HepG2 (cell line): Measurements from ENCODE around the gene DLG2. TPM values are rescaled to one million over a fixed set of nuclear protein-coding genes. Genes with fewer than 3 reads are reported as not detected.

Experiments used
- ATAC-seq: fragments of 200-7000 bp; cut with Tn5 transposase; 3 replicates; pipeline ENCODE4 v1.9.1; 2020; ENCODE audit warnings: mild to moderate bottlenecking, moderate library complexity
- BruUV-seq: library from RNA; stranded (reverse); fragments of 400-500 nt; replicated peaks from 2 replicates; lab custom pipeline; 2021; lab: Mats Ljungman, UMichigan
- CTCF ChIA-PET: fragments of 300-600 bp; formaldehyde crosslinking; extraction: SDS; loops from one replicate; lab custom pipeline; 2021; ENCODE audit warnings: low total read pairs, inconsistent platforms, low intra/inter-chr PET ratio; lab: Yijun Ruan, JAX
- POLR2A ChIA-PET: fragments of 350-600 bp; sonication (Branson Sonifier 250); formaldehyde crosslinking; loops from one replicate; lab custom pipeline; 2020; ENCODE audit warnings: antibody characterized with exemption, inconsistent platforms; lab: Yijun Ruan, JAX
- DNase-seq: peaks from one replicate; pipeline ENCODE4 v3.0.0-alpha.2; 2015; ENCODE audit warnings: low spot score
- FAIRE-seq: peaks from 3 replicates; lab custom pipeline; 2011; peaks lifted over from hg19 to GRCh38; lab: Jason Lieb, UNC
- H2AFZ ChIP-seq: one replicate; pipeline ENCODE4 v1.6.1; 2011; ENCODE audit warnings: low read length, inconsistent platforms
- H3K27ac ChIP-seq: fragments of 300-600 bp; 3 replicates; pipeline ENCODE4 v1.8.0; 2011; ENCODE audit warnings: mixed run types, mild to moderate bottlenecking, mixed read lengths, low read length, inconsistent platforms; ENCODE audit not compliant: insufficient read depth; ENCODE audit errors: extremely low read length
- H3K27me3 ChIP-seq, 2 experiments: fragments of 200-600 bp in 1 of 2; 2 replicates in 1 of 2; 3 replicates in 1 of 2; pipeline versions ENCODE4 v1.6.0 to v1.8.0; 2011; ENCODE audit warnings: low read length in 2 of 2, mild to moderate bottlenecking in 2 of 2, moderate library complexity in 2 of 2, inconsistent platforms in 1 of 2; ENCODE audit not compliant: insufficient read depth in 2 of 2, control insufficient read depth in 1 of 2
- H3K36me3 ChIP-seq, 2 experiments: fragments of 200-600 bp in 1 of 2; replicated peaks in 1 of 2; 2 replicates in 1 of 2; 3 replicates in 1 of 2; pipeline versions ENCODE4 v1.5.1 to v1.8.0; 2011; ENCODE audit warnings: low read length in 2 of 2, inconsistent platforms in 1 of 2; ENCODE audit not compliant: insufficient read depth in 2 of 2, control insufficient read depth in 1 of 2
- H3K4me1 ChIP-seq: 2 replicates; pipeline ENCODE4 v1.5.1; 2012; ENCODE audit warnings: low read length, inconsistent platforms; ENCODE audit not compliant: insufficient read depth
- H3K4me2 ChIP-seq: 2 replicates; pipeline ENCODE4 v1.6.0; 2011; ENCODE audit warnings: low read depth, low read length, inconsistent platforms
- H3K4me3 ChIP-seq, 3 experiments: fragments of 200-600 bp in 1 of 3; sonication (generic), shearing (Covaris generic) in 1 of 3; replicated peaks in 1 of 3; 2 replicates each; pipeline ENCODE4 v1.5.1; 2011 to 2016; ENCODE audit warnings: low read length in 3 of 3, inconsistent platforms in 2 of 3, low read depth in 2 of 3, mild to moderate bottlenecking in 2 of 3, control low read depth in 1 of 3, mixed read lengths in 1 of 3; ENCODE audit not compliant: insufficient read depth in 1 of 3
- H3K79me2 ChIP-seq: one replicate; pipeline ENCODE4 v1.6.1; 2011; ENCODE audit warnings: low read length, inconsistent platforms; ENCODE audit not compliant: insufficient read depth
- H3K9ac ChIP-seq: 2 replicates; pipeline ENCODE4 v1.6.0; 2011; ENCODE audit warnings: mild to moderate bottlenecking, low read depth, low read length, inconsistent platforms; ENCODE audit not compliant: insufficient read depth
- H3K9me3 ChIP-seq: 2 replicates; pipeline ENCODE4 v1.5.1; 2012; ENCODE audit warnings: mild to moderate bottlenecking, low read length
- H4K20me1 ChIP-seq: 2 replicates; pipeline ENCODE4 v1.6.0; 2011; ENCODE audit warnings: inconsistent platforms, mild to moderate bottlenecking, low read length, moderate library complexity; ENCODE audit not compliant: insufficient read depth
- ELF4 ChIP-seq: sonication (generic); formaldehyde crosslinking; IDR thresholded peaks from 2 replicates; pipeline ENCODE4 v1.5.0; 2020; ENCODE audit warnings: missing genetic modification reagents, mild to moderate bottlenecking, moderate library complexity, borderline replicate concordance
- HNRNPL ChIP-seq: fragments of 200-400 bp; formaldehyde crosslinking; IDR thresholded peaks from 2 replicates; pipeline ENCODE4 v1.6.1; 2017; ENCODE audit warnings: mild to moderate bottlenecking, low read depth, low read length
- NFE2L2 ChIP-seq: fragments of 150-350 bp; IDR thresholded peaks from 2 replicates; pipeline ENCODE4 v1.6.1; 2014; ENCODE audit warnings: low read length
- NKX3-1 ChIP-seq: sonication (generic); formaldehyde crosslinking; IDR thresholded peaks from 2 replicates; pipeline ENCODE4 v1.5.0; 2020; ENCODE audit warnings: missing genetic modification reagents
- ZKSCAN8 ChIP-seq: IDR thresholded peaks from 2 replicates; pipeline ENCODE4 v1.6.1; 2016; ENCODE audit warnings: borderline replicate concordance, missing genetic modification reagents, missing compliant biosample characterization
- ZNF567 ChIP-seq: sonication (generic); formaldehyde crosslinking; IDR thresholded peaks from 2 replicates; pipeline ENCODE4 v1.8.1; 2023; ENCODE audit warnings: mild to moderate bottlenecking, missing genetic modification reagents, borderline replicate concordance
- ZNF660 ChIP-seq: sonication (generic); formaldehyde crosslinking; IDR thresholded peaks from 2 replicates; pipeline ENCODE4 v1.5.1; 2020; ENCODE audit warnings: mild to moderate bottlenecking, low read depth, missing genetic modification reagents, borderline replicate concordance
- ZNF768 ChIP-seq: sonication (generic); formaldehyde crosslinking; IDR thresholded peaks from 2 replicates; pipeline ENCODE4 v1.4.0; 2020; ENCODE audit warnings: missing genetic modification reagents
- ZNF775 ChIP-seq: sonication (generic); formaldehyde crosslinking; IDR thresholded peaks from 2 replicates; pipeline ENCODE4 v1.4.0; 2020; ENCODE audit warnings: missing genetic modification reagents, mild to moderate bottlenecking, moderate library complexity, borderline replicate concordance
- WGBS: methylation state at CpG from one replicate; pipeline ENCODE4 v1.1.6; 2017; ENCODE audit warnings: low lambda C conversion rate; 5-methylcytosine and 5-hydroxymethylcytosine counted together
- in situ Hi-C: cut with HindIII; loops from 2 replicates; pipeline ENCODE4 v1.10.0; 2017; ENCODE audit warnings: low pct_unique_long_range_greater_than_20kb; ENCODE audit not compliant: extremely low pct_ligation_motif_present
- intact Hi-C: fragments of 100-400 bp; cut with micrococcal nuclease; formaldehyde crosslinking; loops from one replicate; pipeline ENCODE4 v1.10.0; 2022; ENCODE audit not compliant: unreplicated experiment
- polyA plus RNA-seq, 8 experiments: library from polyadenylated mRNA; depleted of rRNA in 3 of 8; stranded (reverse) in 7 of 8; unstranded in 1 of 8; fragments of >200 nt; fragmentation: Illumina TruSeq in 4 of 8; extraction: Trizol in 4 of 8; gene quantifications; 2 replicates each; pipeline versions ENCODE4 v1.2.1 to v1.2.3, GENCODE V29; 2011 to 2016; ENCODE audit warnings: low read depth in 4 of 8, missing spikeins in 1 of 8, mixed read lengths in 1 of 8; ENCODE audit not compliant: insufficient read depth in 1 of 8
- total RNA-seq, 5 experiments: library from RNA; depleted of rRNA; stranded (reverse); fragments of >200 nt; fragmentation: Illumina TruSeq; extraction: Trizol; gene quantifications; 2 replicates each; pipeline ENCODE4 v1.2.3, GENCODE V29; 2016; ENCODE audit warnings: low read depth in 1 of 5
- TF ChIP-seq, protein P1 (sequence below): sonication (generic); formaldehyde crosslinking; IDR thresholded peaks from 2 replicates; pipeline ENCODE4 v1.5.1; 2020; ENCODE audit warnings: mild to moderate bottlenecking, moderate library complexity, missing genetic modification reagents
- TF ChIP-seq, protein P2 (sequence below): sonication (generic); formaldehyde crosslinking; IDR thresholded peaks from 2 replicates; pipeline ENCODE4 v1.5.0; 2020; ENCODE audit warnings: mild to moderate bottlenecking, missing genetic modification reagents
- TF ChIP-seq, protein P3 (sequence below), 2 experiments: sonication (generic) in 1 of 2; formaldehyde crosslinking in 1 of 2; IDR thresholded peaks; 2 replicates each; pipeline versions ENCODE4 v1.4.0 to v1.6.1; 2018 to 2020; ENCODE audit warnings: missing genetic modification reagents in 2 of 2, borderline replicate concordance in 1 of 2, low read depth in 1 of 2, mild to moderate bottlenecking in 1 of 2, missing biosample characterization in 1 of 2
- TF ChIP-seq, protein P4 (sequence below): sonication (generic); formaldehyde crosslinking; IDR thresholded peaks from 2 replicates; pipeline ENCODE4 v1.8.0; 2022; ENCODE audit warnings: mild to moderate bottlenecking, missing genetic modification reagents
- TF ChIP-seq, protein P5 (sequence below): sonication (generic); formaldehyde crosslinking; conservative IDR thresholded peaks from 2 replicates; pipeline ENCODE4 v1.4.0; 2020; ENCODE audit warnings: missing genetic modification reagents
- TF ChIP-seq, protein P6 (sequence below): sonication (generic); formaldehyde crosslinking; IDR thresholded peaks from 2 replicates; pipeline ENCODE4 v1.4.0; 2020; ENCODE audit warnings: mild to moderate bottlenecking, missing genetic modification reagents

Gene DLG2
- total and polyA plus RNA-seq, 2 of the 13 experiments (the other 11 are each of a cell fraction or from before 2014, with no cell fraction given) = 0.46 to 1.0 TPM

DNA sequence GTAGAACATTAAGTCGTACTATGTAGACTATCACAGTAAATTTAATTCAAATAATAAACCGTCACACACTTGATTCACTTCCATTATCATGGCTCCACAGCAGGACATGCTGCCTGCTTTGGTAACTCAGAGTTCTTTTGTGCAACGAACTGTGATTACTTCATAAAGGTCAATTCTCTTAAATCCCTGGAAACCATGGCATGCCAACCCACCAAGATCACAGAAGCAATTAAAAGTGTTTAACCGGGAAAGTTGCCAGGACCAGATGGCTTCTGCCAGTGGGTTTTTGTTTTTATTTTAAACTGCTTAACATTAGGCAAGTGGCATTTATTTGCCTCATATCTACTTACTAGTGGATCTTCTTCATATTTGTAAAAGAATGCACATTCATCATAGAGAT is 1162.1 kb downstream of the DLG2 start:
- DNase-seq = no peak
- H3K36me3 ChIP-seq = no peaks in the 10 kb centered on the region
- no TSS peak for BruUV-seq
- no peak for ATAC-seq
- no peaks in the 10 kb centered on the region for H3K9me3 ChIP-seq
- H3K4me3 ChIP-seq = no peak overlapping the region
- in situ Hi-C loops (no loop called here), intact Hi-C loops (no loop called here)
- H3K4me1 ChIP-seq = no peaks in the 10 kb centered on the region
- H2AFZ ChIP-seq = no peak overlapping the region
- H3K4me2 ChIP-seq = no peak overlapping the region
- no peaks in the 10 kb centered on the region for H3K79me2 ChIP-seq
- TF ChIP-seq NKX3-1 (CRISPR knock-in tag) (no peak), ZKSCAN8 (CRISPR knock-in tag) (no peak), ZNF660 (CRISPR knock-in tag) (no peak), ELF4 (CRISPR knock-in tag) (no peak), HNRNPL (no peak), ZNF567 (CRISPR knock-in tag) (no peak), ZNF768 (CRISPR knock-in tag) (no peak), ZNF775 (no peak), NFE2L2 (no peak)
- TF ChIP-seq, protein P1, sequence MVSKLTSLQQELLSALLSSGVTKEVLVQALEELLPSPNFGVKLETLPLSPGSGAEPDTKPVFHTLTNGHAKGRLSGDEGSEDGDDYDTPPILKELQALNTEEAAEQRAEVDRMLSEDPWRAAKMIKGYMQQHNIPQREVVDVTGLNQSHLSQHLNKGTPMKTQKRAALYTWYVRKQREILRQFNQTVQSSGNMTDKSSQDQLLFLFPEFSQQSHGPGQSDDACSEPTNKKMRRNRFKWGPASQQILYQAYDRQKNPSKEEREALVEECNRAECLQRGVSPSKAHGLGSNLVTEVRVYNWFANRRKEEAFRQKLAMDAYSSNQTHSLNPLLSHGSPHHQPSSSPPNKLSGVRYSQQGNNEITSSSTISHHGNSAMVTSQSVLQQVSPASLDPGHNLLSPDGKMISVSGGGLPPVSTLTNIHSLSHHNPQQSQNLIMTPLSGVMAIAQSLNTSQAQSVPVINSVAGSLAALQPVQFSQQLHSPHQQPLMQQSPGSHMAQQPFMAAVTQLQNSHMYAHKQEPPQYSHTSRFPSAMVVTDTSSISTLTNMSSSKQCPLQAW (CRISPR knock-in tag) = no peak
- TF ChIP-seq, protein P2, sequence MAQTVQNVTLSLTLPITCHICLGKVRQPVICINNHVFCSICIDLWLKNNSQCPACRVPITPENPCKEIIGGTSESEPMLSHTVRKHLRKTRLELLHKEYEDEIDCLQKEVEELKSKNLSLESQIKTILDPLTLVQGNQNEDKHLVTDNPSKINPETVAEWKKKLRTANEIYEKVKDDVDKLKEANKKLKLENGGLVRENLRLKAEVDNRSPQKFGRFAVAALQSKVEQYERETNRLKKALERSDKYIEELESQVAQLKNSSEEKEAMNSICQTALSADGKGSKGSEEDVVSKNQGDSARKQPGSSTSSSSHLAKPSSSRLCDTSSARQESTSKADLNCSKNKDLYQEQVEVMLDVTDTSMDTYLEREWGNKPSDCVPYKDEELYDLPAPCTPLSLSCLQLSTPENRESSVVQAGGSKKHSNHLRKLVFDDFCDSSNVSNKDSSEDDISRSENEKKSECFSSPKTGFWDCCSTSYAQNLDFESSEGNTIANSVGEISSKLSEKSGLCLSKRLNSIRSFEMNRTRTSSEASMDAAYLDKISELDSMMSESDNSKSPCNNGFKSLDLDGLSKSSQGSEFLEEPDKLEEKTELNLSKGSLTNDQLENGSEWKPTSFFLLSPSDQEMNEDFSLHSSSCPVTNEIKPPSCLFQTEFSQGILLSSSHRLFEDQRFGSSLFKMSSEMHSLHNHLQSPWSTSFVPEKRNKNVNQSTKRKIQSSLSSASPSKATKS (CRISPR knock-in tag) = no peak
- TF ChIP-seq, protein P3, sequence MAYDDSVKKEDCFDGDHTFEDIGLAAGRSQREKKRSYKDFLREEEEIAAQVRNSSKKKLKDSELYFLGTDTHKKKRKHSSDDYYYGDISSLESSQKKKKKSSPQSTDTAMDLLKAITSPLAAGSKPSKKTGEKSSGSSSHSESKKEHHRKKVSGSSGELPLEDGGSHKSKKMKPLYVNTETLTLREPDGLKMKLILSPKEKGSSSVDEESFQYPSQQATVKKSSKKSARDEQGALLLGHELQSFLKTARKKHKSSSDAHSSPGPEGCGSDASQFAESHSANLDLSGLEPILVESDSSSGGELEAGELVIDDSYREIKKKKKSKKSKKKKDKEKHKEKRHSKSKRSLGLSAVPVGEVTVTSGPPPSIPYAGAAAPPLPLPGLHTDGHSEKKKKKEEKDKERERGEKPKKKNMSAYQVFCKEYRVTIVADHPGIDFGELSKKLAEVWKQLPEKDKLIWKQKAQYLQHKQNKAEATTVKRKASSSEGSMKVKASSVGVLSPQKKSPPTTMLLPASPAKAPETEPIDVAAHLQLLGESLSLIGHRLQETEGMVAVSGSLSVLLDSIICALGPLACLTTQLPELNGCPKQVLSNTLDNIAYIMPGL (CRISPR knock-in tag; IDR thresholded peaks at IDR 0.05; ENCODE audit: borderline replicate concordance in 1 of 2, low read depth in 1 of 2) = no peak
- TF ChIP-seq, protein P4, sequence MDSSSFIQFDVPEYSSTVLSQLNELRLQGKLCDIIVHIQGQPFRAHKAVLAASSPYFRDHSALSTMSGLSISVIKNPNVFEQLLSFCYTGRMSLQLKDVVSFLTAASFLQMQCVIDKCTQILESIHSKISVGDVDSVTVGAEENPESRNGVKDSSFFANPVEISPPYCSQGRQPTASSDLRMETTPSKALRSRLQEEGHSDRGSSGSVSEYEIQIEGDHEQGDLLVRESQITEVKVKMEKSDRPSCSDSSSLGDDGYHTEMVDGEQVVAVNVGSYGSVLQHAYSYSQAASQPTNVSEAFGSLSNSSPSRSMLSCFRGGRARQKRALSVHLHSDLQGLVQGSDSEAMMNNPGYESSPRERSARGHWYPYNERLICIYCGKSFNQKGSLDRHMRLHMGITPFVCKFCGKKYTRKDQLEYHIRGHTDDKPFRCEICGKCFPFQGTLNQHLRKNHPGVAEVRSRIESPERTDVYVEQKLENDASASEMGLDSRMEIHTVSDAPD (CRISPR knock-in tag) = no peak
- TF ChIP-seq, protein P5, sequence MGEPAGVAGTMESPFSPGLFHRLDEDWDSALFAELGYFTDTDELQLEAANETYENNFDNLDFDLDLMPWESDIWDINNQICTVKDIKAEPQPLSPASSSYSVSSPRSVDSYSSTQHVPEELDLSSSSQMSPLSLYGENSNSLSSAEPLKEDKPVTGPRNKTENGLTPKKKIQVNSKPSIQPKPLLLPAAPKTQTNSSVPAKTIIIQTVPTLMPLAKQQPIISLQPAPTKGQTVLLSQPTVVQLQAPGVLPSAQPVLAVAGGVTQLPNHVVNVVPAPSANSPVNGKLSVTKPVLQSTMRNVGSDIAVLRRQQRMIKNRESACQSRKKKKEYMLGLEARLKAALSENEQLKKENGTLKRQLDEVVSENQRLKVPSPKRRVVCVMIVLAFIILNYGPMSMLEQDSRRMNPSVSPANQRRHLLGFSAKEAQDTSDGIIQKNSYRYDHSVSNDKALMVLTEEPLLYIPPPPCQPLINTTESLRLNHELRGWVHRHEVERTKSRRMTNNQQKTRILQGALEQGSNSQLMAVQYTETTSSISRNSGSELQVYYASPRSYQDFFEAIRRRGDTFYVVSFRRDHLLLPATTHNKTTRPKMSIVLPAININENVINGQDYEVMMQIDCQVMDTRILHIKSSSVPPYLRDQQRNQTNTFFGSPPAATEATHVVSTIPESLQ = no peak
- TF ChIP-seq, protein P6, sequence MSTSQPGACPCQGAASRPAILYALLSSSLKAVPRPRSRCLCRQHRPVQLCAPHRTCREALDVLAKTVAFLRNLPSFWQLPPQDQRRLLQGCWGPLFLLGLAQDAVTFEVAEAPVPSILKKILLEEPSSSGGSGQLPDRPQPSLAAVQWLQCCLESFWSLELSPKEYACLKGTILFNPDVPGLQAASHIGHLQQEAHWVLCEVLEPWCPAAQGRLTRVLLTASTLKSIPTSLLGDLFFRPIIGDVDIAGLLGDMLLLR (CRISPR knock-in tag) = no peak
- H3K27ac ChIP-seq = no peak overlapping the region
- no peak overlapping the region for H3K9ac ChIP-seq
- H3K27me3 ChIP-seq = no peaks in the 10 kb centered on the region
- 6% methylated on average over 4 of the region's 4 CpGs for whole genome bisulfite sequencing
- no peak for FAIRE-seq
- ChIA-PET POLR2A (no interaction called here), CTCF (no interaction called here)
- no peaks in the 10 kb centered on the region for H4K20me1 ChIP-seq
